ENCODE data around the gene SNX32.
A peak's percentile ranks its signal among the peaks of the same experiment; 100 is the strongest.

Gene SNX32

GRCh38 chr11:65857500-65857852 lies 23.7 kb downstream of the SNX32 start:
- DNase-seq (ENCODE audit: low spot score), result no peak

GRCh38 chr11:65857853-65858680 lies 24.3 kb downstream of the SNX32 start, which contains the start of gene CFL1:
Gene CFL1 (minus strand): TSS chr11:65858180. CDS start chr11:65858099, 81 bp downstream.
- peak; percentile 98 for DNase-seq (ENCODE audit: low spot score)

- no peak for DNase-seq (ENCODE audit: low spot score)
Observed at GRCh38 chr11:65858681-65859087, 24.9 kb downstream of the SNX32 start.

DNA sequence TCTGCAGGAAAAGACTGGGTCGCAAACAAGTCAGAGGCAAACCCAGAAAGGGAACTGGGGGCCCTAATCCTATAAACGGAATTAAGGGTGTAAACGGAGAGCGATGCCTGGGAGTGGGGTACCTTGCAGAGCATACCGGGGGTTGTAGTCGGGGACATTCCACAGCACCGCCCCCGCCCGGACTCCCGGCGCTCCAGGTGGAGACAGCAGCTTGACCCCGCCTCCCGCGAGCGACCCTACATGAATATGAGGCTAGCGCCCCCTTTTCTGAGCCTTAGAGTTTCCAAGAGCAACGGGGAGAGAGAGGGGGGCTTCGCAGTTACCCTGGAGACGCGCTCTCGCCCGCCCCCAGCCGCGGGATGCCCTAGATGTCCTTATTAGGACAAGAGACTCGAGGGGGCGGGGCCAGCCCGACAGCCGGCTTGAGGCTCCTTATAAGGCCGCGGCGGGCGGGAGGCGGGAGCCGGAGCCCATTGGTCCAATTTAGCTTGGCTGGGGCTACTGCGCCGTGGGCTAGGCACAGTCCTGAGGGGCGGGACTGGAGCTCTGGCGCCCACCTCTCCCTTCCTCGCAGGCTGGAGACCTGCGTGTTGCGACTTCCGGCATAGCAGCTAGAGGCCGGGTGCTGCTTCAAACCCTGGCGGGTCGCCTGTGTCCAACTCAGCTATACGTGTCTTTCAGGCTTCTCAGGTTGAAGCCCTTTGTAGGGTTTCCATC lies 25.5 kb downstream of the SNX32 start:
- peak; percentile 98 for DNase-seq (ENCODE audit: low spot score)

DNA sequence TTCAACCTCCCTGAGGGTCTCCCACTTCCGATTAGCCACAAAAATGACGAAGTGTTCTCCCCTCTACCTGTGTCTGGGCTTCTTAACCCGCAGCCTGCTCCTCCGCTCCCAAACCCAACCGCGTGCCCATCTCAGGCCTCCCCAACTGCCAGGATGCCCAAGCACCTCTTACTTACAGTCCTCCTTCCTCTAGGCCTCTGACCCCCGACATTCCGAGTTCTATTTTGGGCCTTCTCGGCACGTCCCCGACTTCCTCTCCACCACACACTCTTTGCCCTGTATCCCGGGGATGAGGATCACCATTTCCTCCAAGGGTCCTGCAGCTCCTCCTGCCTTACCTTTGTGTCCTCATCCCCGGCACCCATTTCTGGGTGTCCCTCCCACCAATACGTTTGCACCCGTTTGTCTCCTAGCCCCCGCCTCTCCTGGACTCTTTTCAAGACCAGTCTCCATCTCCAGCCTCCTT lies 26.1 kb downstream of the SNX32 start:
- no peak for DNase-seq (ENCODE audit: low spot score)

- DNase-seq (ENCODE audit: low spot score), result peak; percentile 97
Observed at GRCh38 chr11:65860278-65861164, 26.8 kb downstream of the SNX32 start, which contains the start of gene MUS81. Gene MUS81 (plus strand): TSS chr11:65860433. CDS start chr11:65860754, 321 bp downstream.

DNA sequence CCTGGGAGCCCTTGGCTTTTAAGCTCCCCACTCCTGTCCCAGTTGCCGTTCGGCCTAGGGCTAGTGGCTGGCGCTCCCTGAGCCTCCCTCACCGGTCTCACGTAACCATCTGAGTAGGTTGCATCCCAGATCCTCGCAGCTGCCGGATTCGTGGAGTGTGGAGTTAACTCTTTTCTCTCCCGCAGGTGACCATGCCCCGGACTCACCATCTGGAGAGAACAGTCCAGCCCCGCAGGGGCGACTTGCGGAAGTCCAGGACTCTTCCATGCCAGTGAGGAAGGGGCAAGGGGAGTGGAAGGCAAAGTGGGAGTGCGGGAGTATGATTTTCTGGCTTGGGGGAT lies 27.4 kb downstream of the SNX32 start:
- DNase-seq (ENCODE audit: low spot score), result no peak

DNA sequence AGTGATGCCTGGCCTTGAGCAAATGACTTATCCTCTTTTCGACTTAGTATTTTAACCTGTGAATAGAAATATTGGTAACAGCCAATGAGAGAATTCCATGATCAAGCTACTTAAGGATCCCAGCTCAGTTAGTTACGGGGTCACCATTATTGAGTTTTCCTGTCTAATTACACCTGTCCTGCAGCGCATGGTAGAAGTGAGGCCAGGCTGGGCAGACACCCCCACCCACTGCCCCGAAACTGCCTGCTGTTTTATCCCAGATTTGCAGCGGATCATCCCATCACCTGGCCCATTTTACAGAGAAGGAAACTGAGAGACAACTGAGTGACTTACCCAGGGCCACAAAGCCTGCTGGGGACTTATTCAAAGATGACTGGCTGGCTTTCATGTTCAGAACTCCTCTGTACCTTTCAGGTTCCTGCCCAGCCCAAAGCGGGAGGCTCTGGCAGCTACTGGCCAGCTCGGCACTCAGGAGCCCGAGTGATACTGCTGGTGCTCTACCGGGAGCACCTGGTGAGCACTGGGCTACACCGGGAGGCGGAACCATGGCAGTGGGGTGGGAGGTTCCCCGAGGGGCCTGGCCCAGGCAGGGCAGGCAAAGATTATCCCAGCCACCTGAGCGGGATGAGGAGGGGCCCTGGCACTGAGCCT lies 27.9 kb downstream of the SNX32 start:
- no peak for DNase-seq (ENCODE audit: low spot score)

- DNase-seq (ENCODE audit: low spot score), result no peak
Observed at GRCh38 chr11:65862191-65862735, 28.5 kb downstream of the SNX32 start.

DNA sequence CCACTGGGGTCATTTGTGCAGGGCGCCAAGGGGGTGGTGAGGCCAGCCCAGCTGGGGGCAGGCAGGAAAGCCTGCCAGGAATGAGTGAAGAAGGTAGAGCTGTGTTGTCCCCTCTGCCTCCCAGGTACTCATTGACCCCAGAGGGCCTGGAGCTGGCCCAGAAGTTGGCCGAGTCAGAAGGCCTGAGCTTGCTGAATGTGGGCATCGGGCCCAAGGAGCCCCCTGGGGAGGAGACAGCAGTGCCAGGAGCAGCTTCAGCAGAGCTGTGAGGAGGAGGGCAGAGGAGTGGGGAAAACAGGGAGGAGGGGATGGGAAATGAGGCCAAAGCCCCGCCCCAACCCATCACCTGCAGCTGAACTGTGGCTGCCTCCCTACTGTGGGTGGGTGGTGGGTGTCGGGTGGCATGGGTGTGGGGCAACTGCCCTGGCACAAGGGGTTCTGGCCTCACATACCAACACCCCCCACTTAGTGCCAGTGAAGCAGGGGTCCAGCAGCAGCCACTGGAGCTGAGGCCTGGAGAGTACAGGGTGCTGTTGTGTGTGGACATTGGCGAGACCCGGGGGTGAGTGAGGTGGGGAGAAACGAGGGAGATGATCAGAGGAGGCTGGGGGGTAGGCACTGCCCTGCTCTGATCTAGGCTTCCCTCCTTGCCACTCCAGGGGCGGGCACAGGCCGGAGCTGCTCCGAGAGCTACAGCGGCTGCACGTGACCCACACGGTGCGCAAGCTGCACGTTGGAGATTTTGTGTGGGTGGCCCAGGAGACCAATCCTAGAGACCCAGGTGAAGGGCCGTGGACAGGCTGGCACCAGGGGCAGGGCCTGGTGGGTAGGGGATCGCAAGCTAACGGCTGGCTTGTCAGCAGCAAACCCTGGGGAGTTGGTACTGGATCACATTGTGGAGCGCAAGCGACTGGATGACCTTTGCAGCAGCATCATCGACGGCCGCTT lies 29.5 kb downstream of the SNX32 start:
- DNase-seq (ENCODE audit: low spot score), result no peak

- DNase-seq (ENCODE audit: low spot score), result no peak
Observed at GRCh38 chr11:65863889-65864705, 30.3 kb downstream of the SNX32 start.

DNA sequence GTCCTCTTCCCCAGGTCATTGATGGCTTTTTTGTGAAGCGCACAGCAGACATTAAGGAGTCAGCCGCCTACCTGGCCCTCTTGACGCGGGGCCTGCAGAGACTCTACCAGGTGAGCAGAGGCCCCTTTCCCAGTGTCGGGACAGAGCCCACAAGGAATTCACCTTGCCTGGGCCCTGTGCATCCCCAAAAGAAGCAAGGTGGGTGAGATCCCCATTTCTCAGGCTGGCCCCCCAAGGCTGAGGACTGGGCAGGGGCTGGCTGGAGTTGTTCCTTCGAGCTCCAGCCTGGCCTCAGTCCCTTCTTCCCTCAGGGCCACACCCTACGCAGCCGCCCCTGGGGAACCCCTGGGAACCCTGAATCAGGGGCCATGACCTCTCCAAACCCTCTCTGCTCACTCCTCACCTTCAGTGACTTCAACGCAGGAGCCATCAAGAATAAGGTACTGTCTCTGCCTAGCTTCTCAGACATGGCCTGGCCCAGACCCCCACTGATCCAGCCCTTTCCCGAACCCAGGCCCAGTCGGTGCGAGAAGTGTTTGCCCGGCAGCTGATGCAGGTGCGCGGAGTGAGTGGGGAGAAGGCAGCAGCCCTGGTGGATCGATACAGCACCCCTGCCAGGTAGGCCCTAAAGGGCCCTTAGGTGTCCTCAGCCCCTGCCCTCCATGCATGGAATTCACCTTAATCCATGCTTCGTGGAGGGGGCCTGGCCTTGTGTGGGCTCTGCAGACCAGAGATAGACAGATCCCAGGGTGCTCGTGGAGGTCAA lies 31.1 kb downstream of the SNX32 start:
- DNase-seq (ENCODE audit: low spot score), result no peak

GRCh38 chr11:65865550-65866172 lies 31.9 kb downstream of the SNX32 start:
- no peak for DNase-seq (ENCODE audit: low spot score)

DNA sequence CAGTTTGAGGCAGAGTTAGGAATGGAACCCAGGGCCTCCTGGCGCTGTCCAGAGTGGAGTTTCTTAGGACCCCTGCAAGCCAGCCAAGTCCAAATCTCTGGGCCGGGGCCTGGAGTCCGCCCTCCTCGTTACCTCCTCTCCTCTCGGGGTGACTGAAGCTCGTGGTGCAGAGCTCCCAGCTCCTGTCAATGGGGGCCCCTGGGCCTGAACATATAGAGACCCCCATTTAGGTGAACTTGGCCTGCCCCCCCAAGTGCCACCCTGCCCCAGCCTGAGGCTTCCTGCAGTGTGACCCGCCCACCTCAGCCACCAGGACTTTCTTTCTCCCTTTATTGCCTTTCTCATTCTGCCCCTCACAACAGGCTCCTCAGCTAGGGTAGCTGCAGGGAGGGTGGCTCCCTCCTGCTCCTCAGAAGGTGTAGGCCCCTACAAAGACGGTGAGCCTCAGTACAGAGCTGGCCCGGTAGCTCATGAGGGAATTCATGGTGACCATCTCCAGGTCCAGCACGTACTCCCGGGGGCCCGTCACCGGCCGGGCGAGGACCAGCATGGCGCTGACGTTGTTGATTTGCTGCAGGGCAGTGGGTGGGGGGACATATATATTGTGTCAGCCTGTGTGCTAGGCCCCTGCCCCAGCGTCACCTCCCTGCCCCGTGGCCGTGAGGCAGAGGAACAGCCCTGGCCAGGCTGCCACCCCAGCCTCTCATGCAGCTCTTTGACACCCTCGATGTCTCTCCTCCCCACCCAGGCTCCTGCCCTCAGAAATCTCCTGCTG lies 32.9 kb downstream of the SNX32 start:
- no peak for DNase-seq (ENCODE audit: low spot score)

GRCh38 chr11:65867284-65868071 lies 33.7 kb downstream of the SNX32 start:
- DNase-seq (ENCODE audit: low spot score), result no peak

GRCh38 chr11:65868076-65868667 lies 34.4 kb downstream of the SNX32 start:
- DNase-seq (ENCODE audit: low spot score), result no peak
